GM19328 (cell line): ENCODE data around the gene ZNF827.
A peak's percentile ranks its signal among the peaks of the same experiment; 100 is the strongest.

Experiments used
- ATAC-seq: cut with Tn5 transposase; IDR thresholded peaks from one replicate; pipeline ENCODE4 v1.9.1; 2021; ENCODE audit warnings: mild to moderate bottlenecking, moderate library complexity; ENCODE audit not compliant: unreplicated experiment

Gene ZNF827

GRCh38 chr4:145895056-145895455 lies 43.6 kb downstream of the ZNF827 start:
- ATAC-seq: no peak

- no peak for ATAC-seq
Measured at GRCh38 chr4:145891958-145892357, 46.7 kb downstream of the ZNF827 start.

DNA sequence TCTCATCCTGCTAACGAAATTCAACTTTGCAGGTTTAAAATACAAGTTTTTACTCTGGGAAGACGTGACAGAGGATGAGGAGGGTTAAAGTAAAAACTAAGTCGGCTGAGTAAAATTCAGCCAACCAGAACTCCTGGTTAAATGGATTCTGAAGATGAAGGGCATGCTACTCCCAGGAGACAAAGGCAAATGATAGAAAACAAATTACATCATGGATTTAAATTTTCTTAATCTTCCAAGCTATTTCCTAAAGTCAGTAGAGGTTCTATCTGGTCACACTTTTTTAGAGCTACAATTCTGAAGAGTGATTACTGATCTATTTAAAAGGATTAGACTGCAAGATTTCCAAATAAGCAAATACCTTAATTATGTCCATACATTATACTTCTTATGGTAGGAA lies 47.9 kb downstream of the ZNF827 start:
- ATAC-seq: no peak

- no peak for ATAC-seq
Measured at GRCh38 chr4:145888393-145888792, 50.2 kb downstream of the ZNF827 start.

DNA sequence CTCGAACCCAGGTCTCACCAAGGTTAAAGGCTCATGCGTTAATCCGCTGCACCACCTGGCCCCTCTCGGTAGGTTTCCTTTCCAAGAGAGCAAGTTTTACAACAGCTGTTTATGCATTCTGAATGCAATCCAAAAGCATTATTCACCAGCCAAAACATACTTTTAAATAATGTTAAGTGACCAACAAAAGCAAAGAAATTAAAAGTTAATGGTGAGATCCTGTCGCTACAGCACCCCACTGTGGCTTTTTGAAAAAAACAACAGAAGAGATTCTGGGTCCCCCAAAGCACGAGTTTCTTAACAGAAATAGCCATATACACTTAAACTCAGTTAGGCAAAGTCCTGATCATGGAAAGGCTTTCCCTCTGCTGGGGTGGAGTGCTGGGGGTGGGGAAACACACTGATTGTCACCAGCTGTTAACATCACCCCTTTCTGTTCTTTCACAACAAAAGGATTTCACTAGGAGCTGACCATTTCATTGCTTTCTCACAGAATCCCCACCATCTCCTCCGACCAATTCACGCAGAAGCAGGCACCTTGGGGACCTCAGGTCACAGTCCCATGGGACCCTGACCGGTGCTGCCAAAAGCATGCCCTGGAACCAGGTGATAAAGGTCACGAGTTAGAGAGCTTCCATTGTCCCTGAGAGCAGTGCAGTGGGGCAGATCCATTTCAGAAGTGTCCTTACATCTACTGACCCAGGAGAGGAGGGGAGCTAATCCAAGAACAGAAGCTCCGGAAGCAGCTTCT lies 51.2 kb downstream of the ZNF827 start:
- ATAC-seq: no peak

DNA sequence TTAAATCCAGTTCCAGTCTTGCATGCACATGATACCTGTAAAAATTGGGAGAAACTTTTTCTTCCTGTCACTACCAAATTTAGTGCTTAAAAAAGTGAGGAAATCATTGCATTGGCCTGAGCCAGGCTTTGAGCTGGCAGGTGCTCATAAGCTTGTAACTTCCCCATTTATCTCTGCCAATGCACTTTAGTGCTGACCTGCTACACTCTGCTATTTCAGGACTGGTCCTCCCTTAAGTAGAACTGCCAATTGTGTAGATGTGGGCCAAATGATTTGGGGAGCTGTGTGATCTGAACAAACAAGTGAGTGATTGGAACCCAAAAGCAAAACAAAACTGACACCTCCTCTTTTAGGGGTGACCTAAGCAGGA lies 51.8 kb downstream of the ZNF827 start:
- no peak for ATAC-seq

GRCh38 chr4:145885666-145886065 lies 53.0 kb downstream of the ZNF827 start:
- no peak for ATAC-seq

GRCh38 chr4:145884775-145885174 lies 53.8 kb downstream of the ZNF827 start:
- ATAC-seq: no peak

DNA sequence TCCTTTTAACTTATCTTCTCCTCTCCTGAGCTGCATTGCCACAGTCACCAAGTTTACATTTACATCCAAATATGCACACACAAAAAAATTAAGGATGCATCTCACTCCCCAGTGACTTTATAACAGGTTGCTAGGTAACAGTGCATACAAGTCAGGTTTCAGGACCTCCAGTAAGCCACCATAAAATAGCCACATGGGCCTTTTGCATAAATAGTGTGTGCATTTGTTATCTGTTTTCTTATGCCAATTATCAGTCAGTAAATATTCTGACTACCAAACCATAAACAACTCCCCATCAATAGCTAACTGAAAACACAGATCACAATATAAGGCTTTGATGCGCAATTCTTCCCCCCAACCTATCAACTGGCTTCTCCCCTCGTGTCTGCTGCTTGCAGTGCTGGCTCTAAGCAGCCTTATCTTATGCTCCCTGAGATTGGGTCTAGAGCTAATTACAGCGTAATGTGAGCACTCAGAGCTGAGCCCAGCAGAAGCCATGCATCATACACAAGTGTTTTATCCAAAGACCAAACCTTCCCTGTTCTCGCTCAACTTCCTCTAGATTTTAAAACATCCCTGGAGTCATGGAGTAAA lies 55.4 kb downstream of the ZNF827 start:
- ATAC-seq: no peak

- no peak for ATAC-seq
Measured at GRCh38 chr4:145882604-145883003, 56.0 kb downstream of the ZNF827 start.

DNA sequence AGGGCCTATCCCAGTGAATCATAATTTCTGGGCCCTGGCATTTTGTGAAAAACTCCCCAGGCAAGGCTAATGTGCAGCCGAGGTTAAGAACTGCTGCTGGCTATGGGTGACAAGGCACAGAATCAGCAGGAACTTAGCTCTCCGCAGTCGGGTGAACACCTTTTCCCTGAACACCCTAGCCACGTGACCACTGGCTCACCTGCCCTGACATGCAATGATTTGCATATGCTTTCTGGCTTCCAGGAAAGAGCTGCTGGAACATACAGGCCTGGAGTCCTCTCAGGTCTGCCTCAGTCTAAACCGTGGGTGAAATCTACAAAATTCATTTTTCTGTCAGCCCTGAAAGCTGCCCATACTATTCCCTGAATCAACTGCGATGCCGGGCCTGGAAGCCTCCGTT lies 56.6 kb downstream of the ZNF827 start:
- ATAC-seq: peak; percentile 49

DNA sequence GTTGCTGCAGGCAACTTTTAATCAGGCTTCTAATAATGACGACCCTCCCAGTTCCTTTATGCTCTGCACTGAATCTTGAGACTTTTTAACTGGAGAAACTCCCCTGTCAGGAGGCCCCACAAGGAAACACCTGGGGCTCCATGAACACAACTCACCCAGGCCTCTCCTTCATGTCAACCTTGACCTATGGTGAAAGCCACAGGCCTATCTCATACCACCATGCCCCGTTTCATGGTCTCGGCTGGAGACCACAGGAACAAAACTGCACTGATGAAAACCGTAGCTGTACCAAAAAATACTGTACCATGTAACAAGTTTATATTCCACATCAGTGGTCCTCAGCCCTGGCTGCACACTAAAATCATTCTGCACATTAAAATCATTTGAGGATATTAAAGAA lies 57.0 kb downstream of the ZNF827 start:
- ATAC-seq: no peak

DNA sequence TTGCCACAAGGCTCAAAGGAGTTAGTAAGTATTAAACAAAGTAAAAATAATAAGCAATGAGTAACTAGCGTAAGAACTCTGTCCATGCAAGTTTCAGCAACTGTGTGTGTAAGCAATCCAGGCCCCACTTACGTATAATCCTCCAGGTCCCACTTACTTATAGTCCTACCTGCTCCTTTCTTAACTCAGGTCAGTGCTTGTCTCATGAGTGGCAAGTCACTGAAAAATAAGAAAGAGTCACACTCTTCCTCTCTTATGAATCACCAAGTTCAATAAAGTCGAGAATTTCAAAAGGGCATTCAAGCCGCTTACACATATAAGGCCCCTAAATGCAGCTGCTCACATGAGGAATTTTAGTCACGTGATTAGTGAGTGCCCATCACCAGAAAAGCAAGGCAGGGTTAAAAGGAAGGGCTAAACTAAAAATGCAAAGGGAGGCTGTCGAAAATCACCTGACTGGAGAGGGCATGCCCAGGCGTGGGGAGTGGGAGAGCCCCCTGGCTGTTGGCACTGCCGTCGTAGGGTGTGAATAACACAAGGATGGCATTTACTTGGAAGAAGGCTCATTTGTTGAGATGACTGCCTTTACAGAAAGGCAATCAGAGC lies 58.2 kb downstream of the ZNF827 start:
- ATAC-seq: no peak

- no peak for ATAC-seq
Measured at GRCh38 chr4:145879598-145879997, 59.0 kb downstream of the ZNF827 start.

DNA sequence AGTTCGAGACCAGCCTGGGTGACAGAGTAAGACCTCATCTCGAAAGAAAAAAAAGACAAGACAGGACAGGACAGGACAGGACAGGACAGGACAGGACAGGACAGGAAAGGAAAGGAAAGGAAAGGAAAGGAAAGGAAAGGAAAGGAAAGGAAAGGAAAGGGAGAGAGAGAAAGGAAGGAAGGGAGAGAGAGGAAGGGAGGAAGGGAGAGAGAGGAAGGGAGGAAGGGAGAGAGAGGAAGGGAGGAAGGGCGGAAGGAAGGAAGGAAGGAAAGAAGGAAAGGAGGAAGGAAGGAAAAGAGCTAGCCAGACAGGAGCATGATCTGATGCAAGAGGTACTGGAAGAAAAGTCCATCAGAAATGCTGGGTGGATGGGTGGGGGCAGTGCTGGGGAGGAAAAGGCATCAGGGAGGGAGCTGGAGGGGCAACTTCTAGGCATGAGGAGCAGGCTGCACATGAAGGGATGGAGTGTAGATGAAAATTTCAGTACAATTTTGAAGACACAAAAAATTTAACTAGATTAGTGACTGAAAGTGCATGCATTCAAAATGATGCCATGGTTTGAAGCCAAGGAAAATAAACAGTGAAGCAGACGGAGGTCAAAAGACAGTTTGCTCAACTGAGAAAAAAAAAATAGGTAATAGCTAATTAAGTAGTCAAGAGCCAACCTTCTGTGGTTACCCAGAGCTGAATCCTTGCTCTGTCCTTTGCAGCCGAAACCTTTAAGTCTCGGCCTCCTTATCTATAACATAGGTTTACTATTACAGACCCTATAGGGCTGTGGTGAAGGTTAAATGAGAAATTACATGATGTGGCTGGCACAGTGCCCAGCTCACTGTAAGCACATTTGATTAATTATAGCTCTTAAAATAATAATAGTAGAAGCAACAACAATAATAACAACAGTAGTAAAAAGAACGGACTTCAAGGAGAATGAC lies 59.9 kb downstream of the ZNF827 start:
- ATAC-seq: no peak

DNA sequence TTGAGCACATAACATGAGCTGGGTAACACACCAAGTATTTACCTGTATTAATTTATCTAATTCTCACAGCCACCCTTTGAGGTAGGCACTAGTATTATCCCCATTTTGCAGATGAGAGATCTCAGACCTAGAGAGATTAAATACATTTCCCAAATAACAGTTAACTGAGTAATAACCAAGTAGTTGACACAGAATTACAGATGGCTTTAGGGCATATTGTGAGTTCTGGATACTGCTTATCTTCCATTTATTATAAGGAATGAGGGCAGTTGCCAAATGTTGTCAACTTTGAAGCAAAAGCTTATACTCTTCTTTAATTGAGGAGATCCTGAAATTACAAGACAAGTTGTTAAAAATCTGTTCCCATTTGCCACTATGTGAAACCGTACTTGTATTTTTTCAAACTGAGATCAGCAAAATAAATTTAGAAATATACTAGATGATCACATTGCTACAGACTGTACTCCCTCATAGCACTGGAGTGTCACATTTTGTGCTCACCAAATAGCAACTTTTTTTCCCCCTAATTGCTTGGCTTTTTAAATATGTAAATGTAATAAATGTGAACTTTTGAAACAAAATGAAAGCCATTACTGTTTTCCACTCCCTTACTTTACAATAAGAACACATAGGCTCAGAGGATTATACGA lies 62.0 kb downstream of the ZNF827 start:
- no peak for ATAC-seq

- no peak for ATAC-seq
Measured at GRCh38 chr4:145873901-145874300, 64.7 kb downstream of the ZNF827 start.

DNA sequence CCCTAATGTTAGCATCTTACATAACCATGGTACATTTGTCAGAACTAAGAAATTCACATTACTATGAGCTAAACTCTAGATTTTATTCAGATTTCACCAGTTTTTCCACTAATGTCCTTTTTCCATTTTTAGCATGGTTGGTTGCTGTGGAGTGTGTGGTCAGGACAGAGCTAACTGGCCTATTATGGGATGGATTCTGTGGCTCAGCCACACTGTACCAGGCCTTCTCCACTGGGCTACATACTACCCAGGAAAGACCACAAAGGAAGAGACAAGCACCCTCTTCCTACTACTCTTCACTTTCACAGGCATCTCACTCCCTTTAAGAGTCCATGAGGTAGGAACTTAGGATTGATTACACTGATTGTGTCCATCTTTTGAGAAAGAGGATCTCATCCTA lies 67.4 kb downstream of the ZNF827 start:
- no peak for ATAC-seq

- no peak for ATAC-seq
Measured at GRCh38 chr4:145870155-145871020, 68.2 kb downstream of the ZNF827 start.
